A549 (cell line): ENCODE results near the gene ZNF580. TPM values are rescaled to one million over a fixed set of nuclear protein-coding genes. Genes with fewer than 3 reads are reported as not detected.

Source experiments
- CBX2 ChIP-seq: fragments of 200-600 bp; sonication (generic); IDR thresholded peaks from 2 replicates; pipeline ENCODE4 v1.6.1; 2016; ENCODE audit warnings: low read depth, mild to moderate bottlenecking, borderline replicate concordance
- CBX8 ChIP-seq: fragments of 200-600 bp; sonication (generic); IDR thresholded peaks from 2 replicates; pipeline ENCODE4 v1.6.1; 2016
- CEBPB ChIP-seq, 2 experiments: fragments of >200 bp in 1 of 2; sonication (Bioruptor Twin) in 1 of 2; formaldehyde crosslinking in 1 of 2; IDR thresholded peaks; 2 replicates each; pipeline ENCODE4 v1.6.1; 2012 to 2016
- CHD2 ChIP-seq: fragments of 150-350 bp; IDR thresholded peaks from 2 replicates; pipeline ENCODE4 v1.6.1; 2014; ENCODE audit warnings: low read length; ENCODE audit not compliant: partially characterized antibody
- EHF ChIP-seq: fragments of 250-450 bp; sonication (Bioruptor Pico); IDR thresholded peaks from 2 replicates; pipeline ENCODE4 v1.5.0; 2020; ENCODE audit warnings: mild to moderate bottlenecking
- EHMT2 ChIP-seq: fragments of 200-600 bp; sonication (generic); IDR thresholded peaks from 2 replicates; pipeline ENCODE4 v1.6.1; 2016; ENCODE audit warnings: antibody characterized with exemption, low read depth, mild to moderate bottlenecking, moderate library complexity
- ELK1 ChIP-seq: fragments of 150-350 bp; IDR thresholded peaks from 2 replicates; pipeline ENCODE4 v1.6.1; 2014; ENCODE audit warnings: low read depth, mild to moderate bottlenecking, low read length
- FOSB ChIP-seq: fragments of 250-450 bp; sonication (Bioruptor Pico); IDR thresholded peaks from 2 replicates; pipeline ENCODE4 v1.5.0; 2020; ENCODE audit warnings: mild to moderate bottlenecking, moderate library complexity
- HES2 ChIP-seq: fragments of >200 bp; sonication (Bioruptor Twin); formaldehyde crosslinking; IDR thresholded peaks from 2 replicates; pipeline ENCODE4 v1.6.1; 2016
- HEYL ChIP-seq: fragments of 250-450 bp; sonication (Bioruptor Pico); IDR thresholded peaks from 2 replicates; pipeline ENCODE4 v1.8.0; 2021; ENCODE audit warnings: mild to moderate bottlenecking, moderate library complexity
- HOXA7 ChIP-seq: fragments of 250-450 bp; sonication (Bioruptor Pico); IDR thresholded peaks from 2 replicates; pipeline ENCODE4 v1.5.0; 2020; ENCODE audit warnings: mild to moderate bottlenecking, moderate library complexity
- HOXB5 ChIP-seq: fragments of 250-450 bp; sonication (Bioruptor Pico); IDR thresholded peaks from 2 replicates; pipeline ENCODE4 v1.5.0; 2020; ENCODE audit warnings: mild to moderate bottlenecking, moderate library complexity
- KDM1A ChIP-seq: fragments of 200-600 bp; sonication (generic); IDR thresholded peaks from 2 replicates; pipeline ENCODE4 v1.6.1; 2016; ENCODE audit warnings: low read depth, mild to moderate bottlenecking
- MYC ChIP-seq: IDR thresholded peaks from 2 replicates; pipeline ENCODE4 v1.6.1; 2012; ENCODE audit warnings: mild to moderate bottlenecking, inconsistent platforms, low read length, improper control_type of control experiment, borderline replicate concordance
- NPAS2 ChIP-seq: fragments of 250-450 bp; sonication (Bioruptor Pico); IDR thresholded peaks from 2 replicates; pipeline ENCODE4 v1.8.0; 2022; ENCODE audit warnings: mild to moderate bottlenecking, moderate library complexity, borderline replicate concordance
- PHF8 ChIP-seq: fragments of 200-600 bp; sonication (generic); IDR thresholded peaks from 2 replicates; pipeline ENCODE4 v1.6.1; 2016; ENCODE audit warnings: low read depth, mild to moderate bottlenecking, antibody characterized with exemption, moderate library complexity, borderline replicate concordance
- POLR2A ChIP-seq: IDR thresholded peaks from 2 replicates; pipeline ENCODE4 v1.6.1; 2012; ENCODE audit warnings: mild to moderate bottlenecking, low read length
- RCOR1 ChIP-seq: fragments of 150-350 bp; IDR thresholded peaks from 2 replicates; pipeline ENCODE4 v1.6.1; 2014; ENCODE audit warnings: antibody characterized with exemption, low read length, low read depth
- RFX5 ChIP-seq: fragments of 450-650 bp; IDR thresholded peaks from 2 replicates; pipeline ENCODE4 v1.7.1; 2014; ENCODE audit warnings: antibody characterized with exemption, mild to moderate bottlenecking, moderate library complexity
- SMC3 ChIP-seq: fragments of >200 bp; sonication (Bioruptor Twin); formaldehyde crosslinking; IDR thresholded peaks from 3 replicates; pipeline ENCODE4 v1.6.1; 2018; ENCODE audit warnings: inconsistent platforms
- SREBF2 ChIP-seq: fragments of 450-650 bp; IDR thresholded peaks from 2 replicates; pipeline ENCODE4 v1.6.1; 2014; ENCODE audit warnings: mild to moderate bottlenecking, moderate library complexity
- TFCP2L1 ChIP-seq: fragments of 250-450 bp; sonication (Bioruptor Pico); IDR thresholded peaks from 2 replicates; pipeline ENCODE4 v1.5.0; 2021; ENCODE audit warnings: mild to moderate bottlenecking
- USF2 ChIP-seq: fragments of 450-650 bp; IDR thresholded peaks from 2 replicates; pipeline ENCODE4 v1.6.1; 2014; ENCODE audit warnings: antibody characterized with exemption
- polyA plus RNA-seq, 4 experiments: library from polyadenylated mRNA; depleted of rRNA in 3 of 4; stranded (reverse); fragments of >200 nt; fragmentation: RNase III in 1 of 4; extraction: RNeasy Plus Mini Kit Qiagen cat#74134 plus additional on column Dnase treatment in 1 of 4; gene quantifications; 2 replicates in 3 of 4; 3 replicates in 1 of 4; pipeline ENCODE4 v1.2.3, GENCODE V29; 2011 to 2017
- TF ChIP-seq, protein P1 (sequence below): fragments of >200 bp; sonication (Bioruptor Twin); formaldehyde crosslinking; IDR thresholded peaks from 3 replicates; pipeline ENCODE4 v1.5.1; 2016
- TF ChIP-seq, protein P2 (sequence below): fragments of 250-450 bp; sonication (Bioruptor Pico); IDR thresholded peaks from 2 replicates; pipeline ENCODE4 v1.5.0; 2021; ENCODE audit warnings: mild to moderate bottlenecking, moderate library complexity, borderline replicate concordance

Gene ZNF580
- polyA plus RNA-seq, 2 of the 4 experiments (the other 2 are of a cell fraction), result 9.2 to 52.8 TPM

DNA sequence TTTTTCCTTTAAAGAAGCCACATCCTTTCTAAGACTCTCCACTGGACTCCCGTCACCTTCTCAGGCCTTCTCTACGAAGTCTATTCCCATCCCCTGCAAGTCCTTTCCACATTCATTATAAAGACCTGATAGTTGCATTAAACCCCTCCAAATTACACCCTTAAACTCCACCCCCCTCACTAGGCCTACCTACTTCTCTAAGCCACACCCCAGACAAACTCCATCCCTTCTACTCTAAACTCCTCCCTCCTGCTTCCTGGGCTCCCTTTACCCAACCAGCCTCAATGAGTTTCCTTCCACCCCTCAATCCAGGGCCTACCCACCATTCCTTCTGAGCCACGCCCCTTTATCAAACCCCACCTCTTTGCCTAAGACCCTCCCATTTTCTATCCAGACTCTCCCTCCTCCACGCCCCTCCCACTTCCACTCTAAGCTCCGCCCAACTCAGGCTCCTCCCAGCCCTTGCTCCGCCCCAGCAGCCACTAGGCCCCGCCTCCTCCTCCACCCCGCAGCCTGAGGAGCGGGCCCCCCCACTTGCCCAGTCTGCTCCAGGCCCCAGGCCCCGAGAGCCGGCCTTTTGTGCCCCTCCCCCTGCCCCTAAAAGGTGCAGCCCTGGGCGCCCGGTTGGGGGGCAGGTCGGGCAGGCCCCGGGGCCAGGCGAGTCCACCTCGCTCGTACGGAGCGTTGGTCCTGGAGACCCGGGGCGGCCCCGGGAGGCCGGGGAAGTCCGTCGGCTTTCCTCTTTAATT, 41.9 kb upstream of the ZNF580 start (continued):
- no peak for TF ChIP-seq USF2
- TF ChIP-seq HOXA7, result 0 out of 2 replicates have a peak, but pooled peaks have one; percentile 7
- TF ChIP-seq SREBF2, result no peak
- no peak for TF ChIP-seq NPAS2
- no peak for TF ChIP-seq CBX2
- TF ChIP-seq SMC3, result peak; percentile 41; the same call in 1 of the 3 replicates
- TF ChIP-seq FOSB (CRISPR knock-in tag), result no peak
- TF ChIP-seq KDM1A, result no peak
- TF ChIP-seq, protein P1, sequence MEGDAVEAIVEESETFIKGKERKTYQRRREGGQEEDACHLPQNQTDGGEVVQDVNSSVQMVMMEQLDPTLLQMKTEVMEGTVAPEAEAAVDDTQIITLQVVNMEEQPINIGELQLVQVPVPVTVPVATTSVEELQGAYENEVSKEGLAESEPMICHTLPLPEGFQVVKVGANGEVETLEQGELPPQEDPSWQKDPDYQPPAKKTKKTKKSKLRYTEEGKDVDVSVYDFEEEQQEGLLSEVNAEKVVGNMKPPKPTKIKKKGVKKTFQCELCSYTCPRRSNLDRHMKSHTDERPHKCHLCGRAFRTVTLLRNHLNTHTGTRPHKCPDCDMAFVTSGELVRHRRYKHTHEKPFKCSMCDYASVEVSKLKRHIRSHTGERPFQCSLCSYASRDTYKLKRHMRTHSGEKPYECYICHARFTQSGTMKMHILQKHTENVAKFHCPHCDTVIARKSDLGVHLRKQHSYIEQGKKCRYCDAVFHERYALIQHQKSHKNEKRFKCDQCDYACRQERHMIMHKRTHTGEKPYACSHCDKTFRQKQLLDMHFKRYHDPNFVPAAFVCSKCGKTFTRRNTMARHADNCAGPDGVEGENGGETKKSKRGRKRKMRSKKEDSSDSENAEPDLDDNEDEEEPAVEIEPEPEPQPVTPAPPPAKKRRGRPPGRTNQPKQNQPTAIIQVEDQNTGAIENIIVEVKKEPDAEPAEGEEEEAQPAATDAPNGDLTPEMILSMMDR, result no peak
- no peak for TF ChIP-seq ELK1
- no peak; a peak in 1 of 4 replicates for TF ChIP-seq CEBPB (IDR thresholded peaks at IDR 0.05)
- TF ChIP-seq, protein P2, sequence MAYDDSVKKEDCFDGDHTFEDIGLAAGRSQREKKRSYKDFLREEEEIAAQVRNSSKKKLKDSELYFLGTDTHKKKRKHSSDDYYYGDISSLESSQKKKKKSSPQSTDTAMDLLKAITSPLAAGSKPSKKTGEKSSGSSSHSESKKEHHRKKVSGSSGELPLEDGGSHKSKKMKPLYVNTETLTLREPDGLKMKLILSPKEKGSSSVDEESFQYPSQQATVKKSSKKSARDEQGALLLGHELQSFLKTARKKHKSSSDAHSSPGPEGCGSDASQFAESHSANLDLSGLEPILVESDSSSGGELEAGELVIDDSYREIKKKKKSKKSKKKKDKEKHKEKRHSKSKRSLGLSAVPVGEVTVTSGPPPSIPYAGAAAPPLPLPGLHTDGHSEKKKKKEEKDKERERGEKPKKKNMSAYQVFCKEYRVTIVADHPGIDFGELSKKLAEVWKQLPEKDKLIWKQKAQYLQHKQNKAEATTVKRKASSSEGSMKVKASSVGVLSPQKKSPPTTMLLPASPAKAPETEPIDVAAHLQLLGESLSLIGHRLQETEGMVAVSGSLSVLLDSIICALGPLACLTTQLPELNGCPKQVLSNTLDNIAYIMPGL (CRISPR knock-in tag), result no peak
- TF ChIP-seq HEYL (CRISPR knock-in tag), result no peak
- TF ChIP-seq RFX5, result no peak
- no peak for TF ChIP-seq CHD2
- no peak for TF ChIP-seq EHF
- no peak for TF ChIP-seq RCOR1
- peak; percentile 75 for TF ChIP-seq HOXB5
- TF ChIP-seq MYC, result no peak; the same call in 1 of the 2 replicates
- peak; percentile 82; the same call in 1 of the 2 replicates for TF ChIP-seq PHF8
- TF ChIP-seq HES2, result no peak
- no peak for TF ChIP-seq POLR2A
- no peak for TF ChIP-seq TFCP2L1
- no peak for TF ChIP-seq EHMT2
- no peak for TF ChIP-seq CBX8
- TF ChIP-seq, all 56 proteins: peak for 13
